NCI-H510A treated with DMSO at 0.1 percent for 48 hours (cell line): ENCODE measurements around the gene NDN.

Source experiments
- DNase-seq: peaks from one replicate; lab custom pipeline; 2025; lab: John Stamatoyannopoulos, UW

Gene NDN

GRCh38 chr15:23687143-23687470, at the start of gene NDN:
Gene NDN, minus strand, starts transcription at chr15:23687305. Its CDS starts 88 bp downstream, at chr15:23687217.
- DNase-seq, result no peak

- DNase-seq, result no peak
Observed at GRCh38 chr15:23736033-23736673, 49.0 kb upstream of the NDN start.

DNA sequence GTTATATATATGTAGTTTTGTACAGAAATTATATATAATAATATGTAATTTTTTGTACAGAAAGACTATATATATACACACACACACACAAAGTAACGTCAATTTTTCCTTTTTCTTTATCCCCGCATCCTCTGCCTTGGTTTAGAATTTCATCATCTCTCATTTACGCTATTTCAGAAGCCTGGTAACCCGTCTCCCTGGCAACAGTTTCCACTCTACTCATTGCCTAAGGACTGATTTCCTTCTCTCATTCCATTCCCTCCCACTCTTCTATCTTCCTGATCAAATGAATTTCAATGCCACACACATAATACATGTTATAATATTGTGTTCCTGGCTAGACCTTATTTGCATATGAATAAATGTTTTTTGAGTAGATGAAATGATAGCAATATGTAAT, 47.8 kb upstream of the NDN start:
- no peak for DNase-seq

DNA sequence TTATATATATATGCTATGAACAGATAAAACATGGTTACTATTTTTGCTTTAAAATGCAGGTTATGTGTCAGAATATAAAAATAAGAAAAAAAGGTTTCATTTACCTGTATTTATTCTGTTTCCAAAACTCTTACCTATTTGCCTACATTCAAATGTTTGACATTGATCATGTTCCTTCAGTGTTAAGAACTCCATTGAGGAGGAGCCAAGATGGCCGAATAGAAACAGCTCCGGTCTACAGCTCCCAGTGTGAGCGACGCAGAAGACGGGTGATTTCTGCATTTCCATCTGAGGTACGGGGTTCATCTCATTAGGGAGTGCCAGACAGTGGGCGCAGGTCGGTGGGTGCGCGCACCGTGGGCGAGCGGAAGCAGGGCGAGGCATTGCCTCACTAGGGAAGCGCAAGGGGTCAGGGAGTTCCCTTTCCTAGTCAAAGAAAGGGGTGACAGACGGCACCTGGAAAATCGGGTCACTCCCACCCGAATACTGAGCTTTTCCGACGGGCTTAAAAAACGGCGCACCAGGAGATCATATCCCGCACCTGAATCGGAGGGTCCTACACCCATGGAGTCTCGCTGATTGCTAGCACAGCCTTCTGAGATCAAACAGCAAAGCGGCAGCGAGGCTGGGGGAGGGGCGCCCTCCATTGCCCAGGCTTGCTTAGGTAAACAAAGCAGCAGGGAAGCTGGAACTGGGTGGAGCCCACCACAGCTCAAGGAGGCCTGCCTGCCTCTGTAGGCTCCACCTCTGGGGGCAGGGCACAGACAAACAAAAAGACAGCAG, 27.0 kb upstream of the NDN start:
- peak; percentile 1 for DNase-seq

DNA sequence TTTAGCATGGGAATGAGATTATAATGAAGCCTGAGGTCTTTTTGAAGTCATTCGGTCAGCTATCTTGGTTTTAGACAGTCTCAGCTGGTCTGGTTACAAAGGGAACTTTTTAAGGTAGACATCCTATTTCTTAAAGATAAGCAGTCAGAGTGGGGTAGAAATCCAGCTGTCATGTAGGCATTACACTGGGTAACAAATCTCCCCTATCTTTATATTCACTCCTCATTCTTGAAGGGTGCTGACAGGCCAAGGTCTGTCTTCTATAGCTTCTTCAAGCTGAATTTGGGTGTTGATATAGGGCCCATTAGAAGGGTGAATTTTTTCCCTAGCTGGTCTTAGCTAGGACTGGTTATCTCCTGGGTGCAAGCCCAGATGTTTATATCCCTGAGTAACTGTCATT, 21.2 kb upstream of the NDN start:
- no peak for DNase-seq

DNA sequence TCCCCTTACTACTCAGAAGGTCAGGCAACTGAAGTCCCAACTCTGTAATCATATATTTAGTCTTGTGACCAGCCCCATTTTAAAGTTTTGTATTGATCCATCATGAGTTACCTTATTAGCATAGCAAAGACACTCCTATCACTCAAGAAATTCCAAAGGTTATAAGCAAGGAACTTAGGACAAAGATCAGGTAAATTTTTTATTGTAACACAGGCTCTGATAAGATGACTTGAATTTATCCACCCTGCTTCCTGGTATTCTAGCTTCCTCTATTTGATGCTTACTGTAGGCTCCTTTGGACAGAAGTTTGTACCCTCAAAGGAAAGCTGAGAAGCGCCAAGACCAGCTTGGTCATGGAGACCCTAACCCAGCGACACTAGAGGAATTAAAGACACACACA, 8.2 kb upstream of the NDN start:
- DNase-seq, result no peak

DNA sequence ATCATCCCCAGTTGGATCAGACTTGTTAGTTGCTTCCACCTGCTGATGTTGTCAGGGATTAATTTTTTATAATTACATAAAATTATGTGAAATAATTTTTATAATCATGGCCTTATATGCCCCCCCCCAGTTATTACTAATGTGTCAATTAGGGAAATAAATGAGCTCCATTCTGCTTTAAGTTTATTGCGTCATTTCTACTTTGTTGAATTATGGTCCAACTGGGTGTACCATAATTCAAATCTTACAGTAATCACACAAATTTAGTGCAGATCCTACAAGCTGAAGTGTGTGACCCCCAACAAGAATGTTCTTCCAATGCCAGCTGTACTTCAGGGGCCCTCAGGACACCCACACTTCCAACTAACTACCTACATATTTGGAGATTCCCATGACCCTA, 7.5 kb upstream of the NDN start:
- no peak for DNase-seq

DNA sequence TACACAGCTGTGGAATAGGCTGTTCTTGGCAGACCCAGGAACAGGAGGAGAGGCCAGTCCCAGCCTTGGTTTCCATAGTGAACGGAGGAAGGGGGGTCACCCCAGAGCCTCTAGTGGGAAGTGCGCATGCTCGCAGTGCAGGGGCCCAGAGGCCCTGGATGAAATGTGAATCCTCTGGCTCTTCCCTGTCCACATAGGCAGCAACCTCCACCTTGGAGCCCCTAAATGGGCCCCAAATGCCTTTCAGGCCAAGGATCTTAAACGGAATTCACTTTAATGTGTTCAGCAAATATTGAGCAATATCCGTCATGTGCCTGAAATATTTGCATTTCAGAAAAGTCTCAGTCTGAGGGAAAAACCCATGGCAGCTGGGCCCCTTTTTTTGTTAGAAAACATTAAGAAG, 3.3 kb upstream of the NDN start:
- peak; percentile 14 for DNase-seq

- DNase-seq, result no peak
Observed at GRCh38 chr15:23690015-23690414, 2.9 kb upstream of the NDN start.

GRCh38 chr15:23686466-23687142, 501 bp downstream of the NDN start:
- DNase-seq, result no peak

GRCh38 chr15:23671481-23671880, 15.6 kb downstream of the NDN start:
- no peak for DNase-seq

DNA sequence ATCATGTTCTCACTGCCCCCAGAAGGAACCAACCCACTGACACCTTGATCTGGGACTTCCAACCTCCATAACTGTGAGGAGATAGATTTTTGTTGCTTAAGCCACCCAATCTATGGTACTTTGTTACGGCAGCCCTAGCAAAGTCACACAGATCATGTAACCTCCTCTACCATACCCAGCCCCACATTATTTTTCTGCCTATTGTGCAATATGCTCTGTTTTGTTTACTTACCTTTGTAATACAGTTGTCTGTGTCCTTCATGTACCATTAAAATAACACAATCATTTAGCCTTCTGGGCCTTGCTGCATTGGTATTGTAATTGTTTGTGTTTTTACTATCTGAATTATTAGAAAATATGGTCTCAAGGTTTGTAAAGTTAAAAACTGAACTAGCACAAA, 16.1 kb downstream of the NDN start:
- DNase-seq, result no peak

DNA sequence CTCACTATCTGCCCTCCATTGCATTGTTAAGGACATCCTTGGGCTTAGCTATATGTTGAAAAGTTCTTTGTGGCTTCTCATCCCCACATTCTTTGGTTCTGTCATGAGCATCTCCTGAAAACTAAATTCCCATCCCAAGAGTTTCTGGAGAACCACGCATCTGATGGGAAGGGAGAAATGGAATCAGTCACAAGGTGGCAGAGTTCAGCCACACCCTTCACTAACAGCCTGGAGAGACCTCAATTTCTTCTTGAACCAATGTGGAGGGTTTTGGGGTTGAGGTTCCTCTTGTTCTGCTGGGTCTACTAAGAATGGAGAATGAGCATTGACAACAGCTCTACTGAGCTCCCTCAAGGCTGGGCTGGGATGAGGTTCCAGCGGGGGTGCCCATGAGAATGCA, 23.9 kb downstream of the NDN start:
- no peak for DNase-seq

GRCh38 chr15:23648920-23649515, 38.1 kb downstream of the NDN start:
- DNase-seq, result peak; percentile 3

GRCh38 chr15:23647421-23648370, 39.4 kb downstream of the NDN start, which contains the start of gene MAGEL2:
Gene MAGEL2, minus strand, starts transcription at chr15:23647867. Its CDS starts 125 bp downstream, at chr15:23647742.
- DNase-seq, result peak; percentile 25

DNA sequence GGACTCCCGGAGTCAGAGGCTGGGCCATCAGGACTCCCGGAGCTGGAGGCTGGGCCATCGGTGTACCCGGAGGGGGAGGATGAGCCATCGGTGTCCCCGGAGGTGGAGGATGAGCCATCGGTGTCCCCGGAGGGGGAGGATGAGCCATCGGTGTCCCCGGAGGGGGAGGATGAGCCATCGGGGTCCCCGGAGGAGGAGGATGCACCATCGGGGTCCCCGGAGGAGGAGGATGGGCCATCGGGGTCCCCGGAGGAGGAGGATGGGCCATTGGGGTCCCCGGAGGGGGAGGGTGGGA, 40.2 kb downstream of the NDN start:
- DNase-seq, result no peak

GRCh38 chr15:23646165-23647000, 40.7 kb downstream of the NDN start:
- DNase-seq, result no peak

- DNase-seq, result no peak
Observed at GRCh38 chr15:23645371-23646164, 41.5 kb downstream of the NDN start.

DNA sequence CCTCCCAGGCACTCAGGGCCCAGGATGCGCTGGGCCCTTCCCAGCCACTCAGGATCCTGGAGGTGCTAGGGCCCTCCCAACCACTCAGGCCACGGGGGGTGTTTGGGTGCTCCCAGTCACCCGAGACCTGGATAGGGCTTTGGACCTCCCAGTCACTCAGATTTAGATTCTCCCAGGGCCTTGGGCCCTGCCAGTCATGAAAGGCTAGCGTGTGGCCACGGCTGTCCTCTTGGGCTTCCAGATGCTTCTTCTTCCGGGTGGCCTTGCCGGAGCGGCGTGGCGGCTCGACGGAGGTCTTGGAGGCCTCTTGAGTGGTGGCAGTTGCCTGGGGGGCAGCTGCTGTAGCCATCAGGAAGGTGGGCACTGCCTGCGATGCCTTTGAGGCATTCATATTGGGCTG, 42.3 kb downstream of the NDN start:
- no peak for DNase-seq

- peak; percentile 39 for DNase-seq
Observed at GRCh38 chr15:23642413-23643044, 44.6 kb downstream of the NDN start.
